Heart left ventricle (tissue), 16 donors: ENCODE results near the gene NOTUM. TPM values are rescaled to one million over a fixed set of nuclear protein-coding genes. Genes with fewer than 3 reads are reported as not detected.

Experiments used
- ATAC-seq, 4 donors: fragments of 200-7000 bp; cut with Tn5 transposase; one replicate each; pipeline ENCODE4 v1.9.1; 2020 to 2022; ENCODE audit warnings: moderate library complexity in 4 of 4, mild to moderate bottlenecking in 3 of 4, moderate number of reproducible peaks in 1 of 4
- DNase-seq, 5 donors: peaks; one replicate each; pipeline ENCODE4 v3.0.0-alpha.2; 2020
- H3K27ac ChIP-seq, 12 donors: fragments of 200-600 bp; sonication (generic) in 4 of 12; one replicate each; pipeline versions ENCODE4 v1.5.0 to v1.8.0; 2016 to 2022; ENCODE audit warnings: mild to moderate bottlenecking in 2 of 12
- H3K27me3 ChIP-seq, 9 donors: fragments of 200-600 bp; sonication (generic) in 2 of 9; one replicate each; pipeline versions ENCODE4 v1.5.1 to v1.8.0; 2016 to 2022; ENCODE audit warnings: mild to moderate bottlenecking in 3 of 9
- H3K36me3 ChIP-seq, 9 donors: fragments of 200-600 bp; sonication (generic) in 2 of 9; one replicate each; pipeline versions ENCODE4 v1.5.0 to v1.8.0; 2018 to 2022; ENCODE audit warnings: mild to moderate bottlenecking in 2 of 9
- H3K4me1 ChIP-seq, 12 donors: fragments of 200-600 bp; sonication (generic) in 4 of 12; one replicate each; pipeline versions ENCODE4 v1.5.0 to v1.8.0; 2016 to 2022; ENCODE audit warnings: mild to moderate bottlenecking in 3 of 12
- H3K4me3 ChIP-seq, 12 donors: fragments of 200-600 bp; sonication (generic) in 4 of 12; one replicate each; pipeline versions ENCODE4 v1.5.0 to v1.8.0; 2017 to 2022; ENCODE audit warnings: mild to moderate bottlenecking in 9 of 12, moderate library complexity in 4 of 12
- H3K9me3 ChIP-seq, 12 donors: fragments of 200-600 bp; sonication (generic) in 4 of 12; one replicate each; pipeline versions ENCODE4 v1.5.0 to v1.8.0; 2016 to 2022; ENCODE audit warnings: mild to moderate bottlenecking in 1 of 12
- CTCF ChIP-seq, 12 donors: fragments of 200-600 bp; sonication (generic) in 4 of 12; IDR thresholded peaks; one replicate each; pipeline versions ENCODE4 v1.5.0 to v1.8.0; 2018 to 2022; ENCODE audit warnings: antibody characterized with exemption in 12 of 12, mild to moderate bottlenecking in 5 of 12
- POLR2A ChIP-seq, 2 donors: fragments of 450-650 bp; IDR thresholded peaks; one replicate each; pipeline ENCODE4 v1.6.1; 2017; ENCODE audit warnings: antibody characterized with exemption in 2 of 2, mild to moderate bottlenecking in 2 of 2, moderate library complexity in 2 of 2
- whole genome bisulfite sequencing, 4 donors: extraction: QIAGEN DNeasy Blood & Tissue Kit in 2 of 4; methylation state at CpG; one replicate each; pipeline versions ENCODE4 v1.1.5 to v1.1.7; 2013 to 2018; 5-methylcytosine and 5-hydroxymethylcytosine counted together
- intact Hi-C, 10 donors: fragments of 100-400 bp; cut with DNase I; formaldehyde crosslinking; loops; one replicate each; pipeline versions ENCODE4 v1.11.1 to v1.14.2; 2022
- polyA plus RNA-seq, 2 donors: library from polyadenylated mRNA; stranded (reverse); fragments of 200-250 nt; gene quantifications; one replicate each; pipeline ENCODE4 v1.2.3, GENCODE V29; 2013
- total RNA-seq, 9 donors: library from RNA; depleted of rRNA in 2 of 9; stranded (reverse); fragments of >200 nt in 2 of 9; fragmentation: NEBNext Ultra II Directional in 3 of 9; extraction: Animal tissue kit (Norgen Biotek cat#: 25700) in 3 of 9; gene quantifications; one replicate each; pipeline versions ENCODE4 v1.1.0 to v1.2.4, GENCODE V29; 2016 to 2023
- donor health status: ischemic (EF 13 %, LVEDD 7.1; RV severe dilation, severe dysfunction).
- donor health status: healthy with polysubstance abuse.
- donor health status: DM: no; HTN: yes; CAD: no.
- donor health status: DM: no; HTN: no; CAD: no.
- donor health status: ischemic (EF 25% LVEDD 6.9; RV normal size, moderate dysfunction).
- donor health status: ischemic (EF 25% LVEDD 5.7; RV mildly dilated, moderate dysfunction).
- donor health status: healthy.
- donor health status: DM: yes; HTN: yes; CAD: no.
- donor health status: ischemic (EF 35%, LVEDD 5.7; RV mildly dilated, moderate dysfunction).
- donor health status: nonischemic (EF 11% LVEDD 7.7; RV severe dilation, severe dysfunction).
- donor health status: DM: yes; HTN: yes; CAD: no.
- donor health status: PGD.
- donor health status: ischemic (EF 29% LVEDD 5.4; RV normal size, mild dysfunction).
- donor health status: nonischemic (EF 23%, LVEDD 6.1; RV moderate dilation, normal function).

The NOTUM gene
- total and polyA plus RNA-seq, 11 donors: 0.25 to 1.6 (median 0.56) TPM; not detected in 3

- Histone ChIP-seq H3K4me1 (peaks cover 0 to 21% (median 14%) of the 10 kb centered on the region in 12 donors), H3K27ac (no peak overlapping the region), H3K36me3 (peaks cover 0 to 36% (median 18%) of the 10 kb centered on the region in 9 donors), H3K4me3 (no peak overlapping the region), H3K9me3 (no peaks in the 10 kb centered on the region), H3K27me3 (no peaks in the 10 kb centered on the region)
- intact Hi-C loops: no loop called here
- WGBS, 4 donors: 95 to 98% (median 96%) methylated on average over 4 of the region's 4 CpGs
- ATAC-seq: no peak
- TF ChIP-seq POLR2A (IDR thresholded peaks at IDR 0.05) (no peak), CTCF (IDR thresholded peaks at IDR 0.05) (no peak)
- DNase-seq: no peak
Observed at GRCh38 chr17:81980122-81980521, 19.1 kb upstream of the NOTUM start.

- WGBS, 4 donors: 90 to 92% (median 91%) methylated on average over 22 to 27 of the region's 27 CpGs
- peak overlapping the region; percentile 54 to 96 (median 88) for H3K4me3 ChIP-seq
- no peaks in the 10 kb centered on the region for H3K27me3 ChIP-seq
- H3K4me1 ChIP-seq: peaks cover 0 to 21% (median 14%) of the 10 kb centered on the region in 12 donors
- DNase-seq: no peak
- peaks cover 0 to 26% (median 8%) of the 10 kb centered on the region in 9 donors for H3K36me3 ChIP-seq
- no peak for TF ChIP-seq CTCF (IDR thresholded peaks at IDR 0.05)
- no peak for TF ChIP-seq POLR2A (IDR thresholded peaks at IDR 0.05)
- intact Hi-C loops: loop anchor here in 4 of 10 donors (5.0 kb wide), 1 partner anchor 44 kb away; the partner anchor contains the start of genes CENPX (in 4 of the 4) and LRRC45 (in 4 of the 4)
- H3K27ac ChIP-seq: peak overlapping the region in 3 of 12 donors; percentile 89 to 95 (median 91)
- peaks cover 0 to 3% (median 0%) of the 10 kb centered on the region in 12 donors for H3K9me3 ChIP-seq
- no peak for ATAC-seq
Observed at GRCh38 chr17:81978524-81979298, 17.7 kb upstream of the NOTUM start.

- intact Hi-C loops: loop anchor here in 4 of 10 donors (2.0 to 5.0 kb wide), 2 partner anchors 45 to 121 kb away; partner anchors contain the start of genes CENPX (in 4 of the 4), LRRC45 (in 4 of the 4) and FASN (in 1 of the 4)
- Histone ChIP-seq H3K9me3 (peaks cover 0 to 9% (median 2%) of the 10 kb centered on the region in 12 donors), H3K36me3 (peaks cover 0 to 23% (median 8%) of the 10 kb centered on the region in 9 donors), H3K27me3 (peaks cover 0 to 4% (median 0%) of the 10 kb centered on the region in 9 donors), H3K4me1 (peaks cover 0 to 21% (median 14%) of the 10 kb centered on the region in 12 donors), H3K4me3 (peak within 1 kb of the TSS; percentile 54 to 96 (median 88)), H3K27ac (peak within 1 kb of the TSS; percentile 75 to 95 (median 88))
- WGBS, 4 donors: 0 to 1% (median 0%) methylated on average over 17 to 76 of the region's 76 CpGs
- DNase-seq (peak; percentile 93 to 97 (median 93)), ATAC-seq (peak; percentile 88 to 98 (median 98))
- TF ChIP-seq POLR2A (IDR thresholded peaks at IDR 0.05) (peak in 1 of 2 donors; percentile 89), CTCF (IDR thresholded peaks at IDR 0.05) (no peak)
Observed at GRCh38 chr17:81977211-81977808, 16.3 kb upstream of the NOTUM start, which contains the start of gene ASPSCR1. Gene ASPSCR1 (plus strand): TSS chr17:81977629. CDS start chr17:81977647, 18 bp downstream.
